GM12872 (cell line): ENCODE measurements around the gene SCARB1.

Experiments
- CTCF ChIP-seq: IDR thresholded peaks from 3 replicates; pipeline ENCODE4 v1.5.1; 2011; ENCODE audit warnings: low read depth, mild to moderate bottlenecking, low read length, moderate library complexity; ENCODE audit not compliant: insufficient read depth

Gene SCARB1

GRCh38 chr12:124731869-124732268 lies 131.8 kb downstream of the SCARB1 start:
- TF ChIP-seq CTCF = no peak

GRCh38 chr12:124730455-124730932 lies 133.2 kb downstream of the SCARB1 start:
- TF ChIP-seq CTCF = no peak

- TF ChIP-seq CTCF = no peak
Observed at GRCh38 chr12:124727922-124728321, 135.7 kb downstream of the SCARB1 start.

- no peak for TF ChIP-seq CTCF
Observed at GRCh38 chr12:124727264-124727800, 136.3 kb downstream of the SCARB1 start.
